Measurements from ENCODE around the gene UGT8. TPM values are rescaled to one million over a fixed set of nuclear protein-coding genes. Genes with fewer than 3 reads are reported as not detected.
"Not testable (repeated sequence)": the region's sequence is repeated elsewhere in the genome, so short reads cannot be mapped to it uniquely, and the experiment has no call there.

The UGT8 gene
- total RNA-seq, 1 donor from 2014 or later: 0.51 TPM

DNA sequence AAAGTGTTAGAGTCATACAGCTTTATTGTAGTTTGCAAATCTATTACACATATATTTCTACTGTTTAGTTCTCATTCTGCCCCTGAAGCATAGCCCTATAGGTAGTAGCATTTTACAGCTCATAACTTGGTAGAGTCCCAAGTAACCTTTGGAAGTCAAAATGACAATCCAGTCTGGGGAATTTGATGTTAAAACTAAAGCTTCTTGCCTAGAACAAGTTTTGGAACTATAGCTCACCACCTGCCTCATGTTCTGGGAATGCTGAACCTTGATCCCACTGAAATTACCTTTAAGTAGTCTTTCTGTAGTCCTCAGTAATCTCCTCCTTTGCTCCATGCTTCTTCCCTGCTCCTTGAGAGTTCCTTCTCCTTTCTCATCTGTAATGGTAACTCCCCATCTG lies 8.4 kb downstream of the UGT8 start:
- DNase-seq: no peak

DNA sequence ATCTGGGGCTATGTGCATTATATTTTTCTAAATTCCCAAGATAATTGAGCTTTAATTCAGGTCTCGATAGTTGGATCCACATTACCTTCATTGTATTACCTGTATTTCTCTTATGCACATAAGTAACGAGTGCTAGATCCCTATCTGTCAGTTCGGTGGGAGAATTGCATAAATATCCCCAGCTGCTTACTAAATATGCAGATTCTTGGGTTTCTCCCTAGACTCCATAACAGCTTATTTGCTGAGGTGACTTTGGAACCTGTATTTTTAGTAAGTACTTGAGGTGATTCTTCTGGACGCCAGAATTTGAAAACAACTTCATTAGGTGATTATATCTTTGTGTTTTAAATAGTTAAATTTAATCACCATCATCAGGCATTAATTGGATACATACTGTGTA lies 15.0 kb downstream of the UGT8 start:
- no peak for DNase-seq

DNA sequence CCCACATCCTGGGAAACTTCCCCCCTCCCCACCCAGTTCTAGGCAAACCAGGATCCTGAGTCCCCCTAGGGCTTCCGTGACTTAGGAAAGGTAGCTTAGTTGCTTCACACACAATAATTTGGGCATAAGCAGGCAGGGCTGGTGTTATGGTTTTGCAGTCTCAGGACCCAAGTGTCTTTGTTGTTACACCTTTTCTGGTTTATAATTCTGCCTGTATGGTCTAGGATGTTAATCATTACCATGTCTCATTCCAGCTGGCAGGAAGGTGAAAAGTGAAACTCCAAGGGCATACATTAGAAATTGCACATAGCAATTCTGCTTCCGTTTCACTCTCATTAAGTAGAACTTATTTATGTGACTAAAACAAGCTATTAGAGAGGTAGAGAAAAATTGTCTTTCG lies 16.8 kb downstream of the UGT8 start:
- no peak for DNase-seq

DNA sequence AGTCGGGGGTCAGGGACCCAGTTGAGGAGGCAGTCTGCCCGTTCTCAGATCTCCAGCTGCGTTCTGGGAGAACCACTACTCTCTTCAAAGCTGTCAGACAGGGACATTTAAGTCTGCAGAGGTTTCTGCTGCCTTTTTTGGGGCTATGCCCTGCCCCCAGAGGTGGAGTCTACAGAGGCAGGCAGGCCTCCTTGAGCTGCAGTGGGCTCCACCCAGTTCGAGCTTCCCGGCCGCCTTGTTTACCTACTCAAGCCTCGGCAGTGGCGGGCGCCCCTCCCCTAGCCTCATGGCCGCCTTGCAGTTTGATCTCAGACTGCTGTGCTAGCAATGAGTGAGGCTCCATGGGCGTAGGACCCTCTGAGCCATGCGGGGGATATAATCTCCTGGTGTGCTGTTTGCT lies 17.4 kb downstream of the UGT8 start:
- not testable (repeated sequence) for DNase-seq

DNA sequence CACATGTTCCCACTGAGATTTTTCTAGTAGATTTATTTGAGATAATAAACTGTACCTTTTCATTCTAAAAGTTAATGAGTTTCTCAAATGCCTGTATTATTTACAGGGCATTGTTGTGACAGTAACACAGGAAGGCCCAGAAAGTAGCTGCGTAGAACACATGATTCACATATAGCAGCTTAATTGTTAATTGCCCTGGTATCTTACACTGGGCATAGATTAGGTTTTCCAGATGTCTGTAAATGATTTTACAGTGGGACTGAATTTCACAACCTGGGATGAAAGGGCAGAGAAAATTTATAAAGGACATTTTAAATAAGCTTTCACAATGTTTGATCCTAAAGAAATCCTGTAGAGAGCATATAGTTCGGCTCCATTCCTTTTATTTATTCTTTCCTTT lies 27.6 kb downstream of the UGT8 start:
- no peak for DNase-seq

DNA sequence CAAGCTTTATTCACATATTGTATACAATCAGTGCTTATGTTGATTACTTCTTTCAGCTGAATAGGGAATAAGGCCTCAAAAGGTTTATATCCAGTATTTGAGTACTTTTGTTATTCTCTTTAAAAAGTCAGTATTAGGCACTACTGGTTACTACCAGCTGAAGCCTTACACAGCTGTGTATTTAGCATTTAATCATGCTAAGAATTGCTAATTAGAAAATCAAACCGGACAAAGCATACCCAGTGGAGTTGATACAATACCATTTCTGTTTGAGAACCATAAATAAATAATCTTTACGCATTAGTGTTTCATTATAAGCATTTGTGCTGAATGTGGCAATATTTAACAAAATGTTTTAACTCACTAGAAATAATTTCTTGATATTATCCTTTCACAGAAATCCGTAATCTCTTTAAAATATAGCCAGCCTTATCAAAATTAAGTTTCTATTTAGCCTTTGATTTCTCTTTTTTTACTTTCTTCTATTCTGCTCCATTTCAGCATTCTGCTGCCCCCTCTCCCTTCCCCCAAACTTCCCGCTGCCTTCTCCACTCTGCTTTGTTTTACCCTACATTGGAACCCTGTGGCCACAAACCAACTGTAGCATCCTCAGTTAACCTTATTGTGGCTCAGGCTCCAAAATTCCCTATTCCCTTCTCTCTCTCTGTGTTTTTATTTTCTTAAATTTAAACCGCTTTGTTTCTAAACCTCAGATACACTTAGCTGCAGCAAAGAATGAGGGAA lies 37.8 kb downstream of the UGT8 start:
- no peak for DNase-seq

DNA sequence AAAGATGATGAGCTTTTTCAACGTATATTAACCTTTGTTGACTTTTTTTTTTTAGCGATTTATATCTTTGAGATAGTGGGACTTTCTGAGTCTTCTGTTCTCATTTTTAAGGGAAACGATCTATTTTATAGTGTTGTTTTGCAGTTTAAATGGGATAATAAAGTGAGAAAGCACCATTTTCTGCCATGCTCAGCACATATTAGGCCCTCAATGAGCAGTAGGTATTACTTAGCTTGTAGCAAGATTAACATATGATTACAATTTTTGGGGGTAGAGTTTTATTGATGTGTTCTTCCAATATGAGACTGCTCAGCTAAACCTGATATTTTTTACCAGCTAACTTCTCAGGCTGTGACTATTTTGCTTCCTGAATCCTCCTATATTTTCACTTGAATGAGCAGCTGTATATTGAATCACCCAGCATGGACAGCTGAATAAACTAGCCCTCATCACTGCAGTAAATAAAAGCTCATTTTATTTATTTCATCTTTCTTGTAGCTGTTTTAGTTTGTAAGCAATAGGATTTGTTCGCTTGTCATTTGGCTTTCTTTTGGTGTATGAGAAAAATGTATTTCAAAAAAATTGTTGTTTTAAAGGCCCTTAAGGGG lies 43.7 kb downstream of the UGT8 start:
- no peak for DNase-seq

DNA sequence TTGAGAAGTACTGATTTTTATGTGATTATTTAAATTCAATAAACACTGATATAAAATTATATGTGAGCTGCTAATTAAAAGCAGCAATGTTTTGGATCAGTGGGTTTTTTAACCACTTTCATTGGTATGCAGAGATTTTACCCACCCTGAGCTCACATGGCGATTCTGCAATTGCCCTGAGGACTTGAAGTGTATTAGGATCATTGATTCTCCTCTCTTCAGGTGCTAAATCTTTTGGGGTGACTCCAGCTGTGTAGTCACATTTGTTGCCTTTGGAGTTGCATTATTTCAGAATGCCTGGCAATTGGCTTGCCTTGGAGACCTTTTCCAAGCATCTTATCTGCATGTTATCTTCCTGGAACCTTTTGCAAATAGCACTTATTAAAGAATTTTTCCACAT lies 51.3 kb downstream of the UGT8 start:
- no peak for DNase-seq

DNA sequence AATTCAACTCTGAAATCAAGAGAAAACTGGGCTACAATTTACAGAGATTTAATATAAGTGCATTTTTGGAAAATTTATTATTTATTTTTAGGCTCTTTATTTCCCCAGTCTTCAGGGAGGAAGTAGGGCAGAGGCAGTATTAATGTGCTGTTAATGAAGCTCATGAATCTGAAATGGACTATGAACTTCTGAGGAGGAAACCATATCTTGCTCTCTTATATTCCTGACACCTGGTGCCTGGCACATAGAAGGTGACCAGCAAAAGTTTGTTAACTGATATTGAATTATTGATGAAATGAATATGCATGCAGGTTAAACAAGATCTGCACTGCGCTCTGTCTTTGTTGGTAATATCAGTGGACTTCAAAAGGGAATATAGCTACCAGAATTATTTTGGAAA lies 55.1 kb downstream of the UGT8 start:
- no peak for DNase-seq

DNA sequence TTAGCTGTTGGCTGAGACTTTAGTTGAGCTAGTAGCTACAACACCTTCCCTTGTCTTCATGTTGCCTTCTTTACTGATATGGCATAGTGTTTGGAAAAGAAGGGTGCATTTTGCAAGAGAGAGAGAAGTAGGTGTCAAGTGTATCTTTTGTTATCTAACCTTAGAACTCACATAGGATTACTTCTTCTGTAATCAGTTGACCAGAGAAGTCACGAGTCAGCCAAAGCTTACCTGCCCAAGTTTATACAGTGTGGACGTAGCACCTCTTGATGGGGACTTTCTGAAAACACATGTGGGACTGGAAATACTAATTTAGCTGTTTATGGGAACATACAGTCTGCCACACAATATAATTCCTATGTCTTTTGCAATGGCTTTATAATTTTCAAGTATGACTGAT lies 56.0 kb downstream of the UGT8 start:
- DNase-seq: no peak

DNA sequence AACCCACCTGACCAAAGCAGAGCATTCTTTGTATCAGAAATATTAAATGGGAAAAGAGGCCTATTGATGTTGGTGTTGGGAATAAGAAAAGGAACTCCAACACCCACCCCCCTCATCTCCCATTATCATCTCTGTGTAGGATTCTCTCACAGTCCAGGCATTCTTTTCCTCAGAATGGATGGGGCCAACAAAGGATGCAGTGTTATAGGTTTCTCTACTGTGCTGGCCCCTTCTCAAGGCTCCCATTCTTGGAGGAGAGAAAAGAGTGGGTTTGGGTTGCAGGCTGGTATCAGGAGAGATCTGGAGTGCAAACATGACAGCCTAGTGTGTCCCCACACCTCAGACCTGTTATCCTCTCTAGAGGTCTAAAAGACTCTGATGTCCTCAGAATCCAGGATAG lies 59.6 kb downstream of the UGT8 start:
- DNase-seq: no peak

DNA sequence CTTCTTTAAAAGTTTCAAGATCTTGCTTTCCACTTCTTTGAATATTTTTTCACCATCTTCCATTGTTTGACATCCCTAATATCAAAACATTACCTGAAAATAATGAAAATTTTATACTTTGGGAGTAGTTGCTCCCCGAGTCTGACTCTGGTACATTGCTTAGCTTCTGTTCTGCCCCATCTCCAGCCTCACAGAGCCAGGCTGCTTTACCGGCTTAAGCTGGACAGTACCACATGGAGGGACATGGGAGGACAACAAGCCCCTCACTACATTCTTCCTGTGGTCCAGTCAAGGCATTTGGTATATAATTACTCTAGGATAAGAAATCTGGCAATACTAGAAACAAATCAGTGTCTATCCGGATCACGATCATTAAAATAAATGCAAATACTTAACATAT lies 60.2 kb downstream of the UGT8 start:
- no peak for DNase-seq

DNA sequence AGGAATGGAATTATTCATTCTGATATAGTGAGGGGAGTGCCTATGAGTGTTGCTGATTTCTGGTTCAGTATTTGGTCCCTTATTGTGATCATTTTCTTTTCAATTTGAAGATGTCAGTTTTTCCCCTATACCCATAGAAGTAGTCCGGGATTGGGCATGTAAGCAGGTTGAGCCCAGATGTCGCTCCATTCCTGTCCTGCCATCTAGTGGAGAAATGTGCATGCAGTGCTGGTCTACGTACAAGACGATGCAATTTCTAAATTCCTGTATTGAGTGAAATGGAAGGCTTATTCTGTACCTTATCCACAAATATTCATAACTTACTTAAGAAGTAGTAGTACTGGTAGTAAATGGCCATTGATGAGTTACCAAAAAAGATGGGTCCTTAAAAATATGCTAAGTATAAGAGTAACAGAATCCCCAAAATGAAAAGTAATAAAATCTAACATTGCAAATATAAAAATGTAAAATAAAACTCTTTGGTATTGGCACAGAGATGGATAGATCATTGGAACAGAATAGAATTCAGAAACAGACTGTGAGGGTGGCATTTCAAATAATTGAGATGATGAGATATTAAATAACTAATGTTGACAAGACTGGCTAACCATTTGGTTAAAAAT lies 60.9 kb downstream of the UGT8 start:
- DNase-seq: peak; percentile 73

DNA sequence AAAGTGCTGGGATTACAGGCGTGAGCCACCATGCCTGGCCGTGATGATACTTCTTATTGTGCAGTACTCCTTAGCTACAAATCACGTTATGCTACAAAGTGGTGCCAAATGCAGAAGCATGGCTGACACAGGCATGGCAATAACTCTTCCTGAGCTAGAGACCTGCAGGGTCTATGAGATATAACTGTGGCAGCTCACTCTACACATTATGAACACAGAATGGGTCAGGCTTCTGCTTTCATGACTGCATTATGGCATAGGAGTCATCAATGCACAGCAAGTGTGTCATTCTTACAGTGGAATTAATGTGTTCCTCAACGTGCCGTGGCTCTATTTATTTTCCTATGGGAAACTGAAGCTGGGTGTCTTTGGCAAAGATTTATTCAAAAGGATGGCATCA lies 64.5 kb downstream of the UGT8 start:
- DNase-seq: no peak

DNA sequence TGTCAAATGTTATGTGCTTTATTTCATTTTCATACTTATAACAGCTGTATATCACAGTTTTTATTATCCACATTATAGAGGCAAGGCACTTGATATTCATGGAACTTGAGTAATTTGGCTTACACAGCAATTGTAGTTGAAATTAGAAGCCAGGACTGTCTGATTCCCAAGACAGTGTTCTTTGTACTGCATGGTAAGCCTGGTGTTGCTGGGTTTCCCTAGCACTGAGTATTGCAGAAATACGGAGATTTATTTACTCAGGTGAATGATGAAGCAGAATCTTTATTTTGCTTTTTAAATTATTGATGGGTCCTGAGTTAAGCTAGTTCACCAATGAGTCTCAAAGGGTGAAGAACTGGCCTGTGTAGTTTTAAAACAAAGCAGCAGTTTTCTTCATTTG lies 70.0 kb downstream of the UGT8 start:
- DNase-seq: no peak

DNA sequence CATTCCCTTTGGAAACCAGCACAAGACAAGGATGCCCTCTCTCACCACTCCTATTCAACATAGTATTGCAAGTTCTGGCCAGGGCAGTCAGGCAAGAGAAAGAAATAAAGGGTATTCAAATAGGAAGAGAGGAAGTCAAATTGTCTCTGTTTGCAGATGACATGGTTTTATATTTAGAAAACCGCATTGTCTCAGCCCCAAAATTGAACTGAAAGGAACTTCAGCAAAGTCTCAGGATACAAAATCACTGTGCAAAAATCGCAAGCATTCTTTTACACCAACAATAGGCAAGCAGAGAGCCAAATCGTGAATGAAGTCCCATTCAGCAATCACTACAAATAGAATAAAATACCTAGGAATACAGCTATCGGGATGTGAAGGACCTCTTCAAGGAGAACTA lies 72.1 kb downstream of the UGT8 start:
- DNase-seq: not testable (repeated sequence)

DNA sequence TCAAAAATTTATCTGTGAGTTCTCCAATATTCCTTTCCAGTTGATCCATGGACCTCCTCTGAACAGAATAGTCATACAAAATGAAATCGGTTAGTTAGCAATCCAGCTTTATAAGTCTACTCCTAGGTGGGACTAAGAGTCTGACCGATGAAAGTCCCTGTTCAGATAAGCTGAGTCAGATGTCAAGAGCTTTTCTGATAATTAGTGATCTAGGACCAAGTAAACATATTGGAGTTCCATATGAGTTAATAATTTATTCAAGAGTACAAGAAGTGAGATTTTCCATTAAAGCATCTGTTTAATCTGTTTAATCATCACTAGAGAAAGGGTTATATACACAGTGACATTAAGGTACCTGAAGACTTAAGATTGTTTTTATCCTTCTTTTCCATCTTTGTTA lies 74.7 kb downstream of the UGT8 start:
- DNase-seq: no peak

DNA sequence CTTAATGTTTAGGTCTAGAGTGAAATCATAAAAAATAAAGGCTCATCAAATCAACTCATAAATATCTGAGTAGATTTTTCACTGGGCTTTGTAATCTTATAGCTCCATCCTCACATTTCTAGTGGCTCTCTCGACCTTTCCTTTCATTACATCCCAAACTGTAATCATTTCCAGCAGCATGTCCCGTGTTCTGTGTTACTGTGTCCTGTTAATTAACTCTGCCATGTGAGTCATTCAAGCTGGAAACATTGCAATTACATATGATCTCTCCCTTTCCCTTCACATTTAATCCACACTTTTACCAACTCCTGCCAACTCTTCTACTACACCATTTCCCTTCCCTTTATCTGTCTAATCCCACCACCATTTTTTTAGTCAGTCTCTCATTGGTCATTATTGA lies 75.5 kb downstream of the UGT8 start:
- no peak for DNase-seq

DNA sequence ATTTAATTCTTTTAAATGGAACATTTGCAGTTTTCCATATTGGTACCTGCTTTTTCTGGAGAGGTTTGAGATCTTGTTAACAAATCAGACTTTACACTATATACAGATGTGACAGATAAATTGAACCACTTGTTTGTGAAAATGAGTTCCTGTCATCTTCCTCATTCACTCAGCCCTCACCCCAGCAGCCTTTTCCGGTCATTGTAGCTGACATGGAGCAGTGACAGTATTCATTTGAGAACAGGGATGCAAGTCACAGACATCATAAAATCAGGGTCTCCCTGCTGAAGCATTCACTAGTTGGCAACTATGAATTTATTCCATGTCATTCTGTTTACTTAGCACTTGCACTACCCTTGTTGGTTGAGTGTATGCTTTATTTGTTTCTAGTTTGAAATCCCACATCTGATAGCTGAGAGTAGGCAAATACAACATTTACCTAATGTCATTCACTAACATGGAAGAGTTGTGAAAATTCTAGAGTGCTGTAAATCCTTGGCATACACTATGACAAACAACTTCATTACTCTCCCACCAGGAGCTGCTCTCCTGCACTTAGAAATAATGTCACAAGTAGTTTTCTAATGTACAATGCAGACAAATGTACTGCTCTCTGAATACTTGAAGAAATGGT lies 78.9 kb downstream of the UGT8 start:
- no peak for DNase-seq

DNA sequence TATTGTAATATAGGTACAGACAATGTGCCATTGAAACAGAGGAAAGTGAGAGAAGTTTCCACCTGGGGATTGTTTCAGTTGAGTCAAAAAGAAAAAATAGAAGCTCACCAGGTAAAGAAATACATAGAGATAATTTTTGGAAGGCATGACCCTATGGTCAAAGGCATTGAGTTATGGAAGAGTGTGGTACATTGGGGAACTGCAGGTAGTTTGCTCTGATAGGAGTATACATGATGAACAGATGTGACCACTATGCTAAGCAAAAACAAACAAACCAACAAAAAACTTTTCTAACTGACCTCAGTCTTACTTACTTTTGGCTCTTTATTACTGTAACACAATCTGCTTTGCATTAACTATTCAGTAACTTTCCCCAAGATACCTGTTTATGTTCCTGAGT lies 85.9 kb downstream of the UGT8 start:
- no peak for DNase-seq

DNA sequence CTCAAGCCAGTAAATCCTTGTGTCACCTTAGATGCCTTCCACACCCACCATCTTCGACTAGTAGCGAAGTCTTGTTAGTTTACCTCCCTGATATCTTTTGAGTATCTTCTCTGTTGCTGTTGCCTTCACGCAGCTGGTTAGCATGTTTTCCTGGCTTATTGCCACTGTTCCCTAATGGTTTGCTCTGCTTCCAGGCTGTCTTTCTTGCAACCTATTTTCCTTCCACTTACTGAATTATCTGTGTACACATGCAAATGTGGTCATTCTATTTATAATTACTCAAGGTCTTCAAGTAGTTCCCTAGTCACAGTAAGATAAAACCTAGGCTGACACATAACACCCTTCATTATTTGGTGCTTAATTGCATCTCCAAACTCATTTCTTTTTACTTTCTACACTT lies 89.5 kb downstream of the UGT8 start:
- no peak for DNase-seq

DNA sequence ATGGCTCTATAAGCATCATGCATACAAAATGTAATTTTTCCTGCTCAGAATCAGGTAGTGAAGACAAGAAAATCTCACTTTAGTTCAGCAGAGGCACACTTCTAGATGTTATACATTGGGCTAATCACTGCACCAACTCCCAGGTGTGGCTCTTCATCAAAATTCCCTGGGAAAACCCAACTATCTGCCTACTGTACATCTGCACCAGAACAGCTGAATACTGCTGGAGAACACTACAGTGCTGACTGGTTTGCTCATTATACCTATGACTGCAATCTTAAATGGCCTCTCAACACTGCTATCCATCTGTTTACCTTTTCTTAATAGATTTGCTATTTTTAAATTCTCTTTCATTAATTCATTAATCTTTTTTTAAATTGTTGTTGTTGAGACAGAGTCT lies 92.0 kb downstream of the UGT8 start:
- no peak for DNase-seq

DNA sequence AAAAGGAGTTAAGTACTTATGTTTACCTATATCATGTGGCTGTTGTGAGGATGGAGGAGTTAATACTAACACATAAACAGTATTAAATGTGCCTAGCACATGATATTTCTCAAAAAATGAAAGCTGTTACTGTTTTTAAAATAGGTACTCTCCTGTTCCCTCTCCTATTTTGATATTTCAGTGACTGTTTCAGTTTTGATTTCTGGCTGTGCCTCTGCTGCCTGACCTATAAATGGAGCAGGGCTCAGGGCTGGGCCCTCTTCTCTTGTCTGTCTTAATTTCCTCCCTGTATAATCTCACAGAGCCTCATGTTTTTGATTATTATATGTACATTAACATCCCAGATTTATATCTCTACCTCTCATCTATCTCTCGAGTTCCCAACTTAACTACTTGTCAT lies 93.3 kb downstream of the UGT8 start:
- DNase-seq: no peak

DNA sequence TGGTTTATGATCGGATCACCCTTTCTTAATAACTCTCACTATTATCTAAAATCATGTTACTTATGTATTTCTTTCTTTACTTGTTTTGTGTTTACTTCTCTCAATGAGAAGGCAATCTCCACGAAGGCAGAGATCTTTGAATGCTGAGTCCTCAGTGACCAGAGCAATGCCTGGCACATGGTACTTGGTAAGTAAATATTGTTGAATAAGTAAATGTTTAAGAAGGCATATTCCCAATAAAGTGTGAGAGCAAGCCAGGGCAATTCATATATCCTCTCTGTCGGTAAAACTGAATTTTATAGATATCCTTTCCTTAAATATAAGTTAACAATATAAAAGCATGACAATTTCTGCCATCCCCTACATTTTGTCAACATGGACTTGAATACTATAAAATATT lies 94.4 kb downstream of the UGT8 start:
- no peak for DNase-seq
